CD4-positive, alpha-beta T cell treated with Interleukin-4 for 1 hour (primary cell): ENCODE measurements around the gene STK11IP.
"Not testable (repeated sequence)": the region's sequence is repeated elsewhere in the genome, so short reads cannot be mapped to it uniquely, and the experiment has no call there.

ENCODE experiments used
- DNase-seq, 2 donors: peaks; one replicate each; pipeline ENCODE4 v3.0.0-alpha.2; 2020 to 2022

STK11IP gene

DNA sequence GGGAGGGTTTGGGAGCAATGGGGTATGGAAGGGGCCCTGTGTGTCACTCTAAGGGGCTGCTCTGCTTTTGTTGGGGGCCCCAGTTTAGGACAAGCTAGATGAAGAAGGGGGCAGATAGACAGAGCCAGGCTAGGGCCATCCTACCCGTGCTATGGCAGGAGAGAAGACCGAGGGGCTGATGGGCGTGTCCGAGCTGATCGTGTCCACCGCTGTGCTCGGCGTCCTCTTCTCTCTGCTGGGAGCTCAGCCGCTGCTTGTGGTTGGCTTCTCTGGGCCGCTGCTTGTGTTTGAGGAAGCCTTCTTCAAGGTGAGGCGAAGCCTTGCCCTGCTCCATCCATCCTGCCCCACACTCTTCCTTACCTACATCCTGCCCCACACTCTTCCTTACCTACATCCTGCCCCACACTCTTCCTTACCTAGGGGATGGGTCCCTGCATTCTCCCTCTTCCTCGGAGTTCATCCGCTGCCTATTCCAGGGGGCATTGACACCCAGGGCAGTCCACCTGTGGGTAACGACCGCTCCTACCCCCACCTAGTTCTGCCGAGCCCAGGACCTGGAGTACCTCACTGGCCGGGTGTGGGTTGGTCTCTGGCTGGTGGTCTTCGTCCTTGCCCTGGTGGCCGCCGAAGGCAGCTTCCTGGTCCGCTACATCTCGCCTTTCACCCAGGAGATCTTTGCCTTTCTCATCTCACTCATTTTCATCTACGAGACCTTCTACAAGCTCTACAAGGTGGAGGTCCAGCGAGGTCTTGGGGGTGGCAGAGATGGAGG, 38.7 kb downstream of the STK11IP start:
- DNase-seq: no peak

DNA sequence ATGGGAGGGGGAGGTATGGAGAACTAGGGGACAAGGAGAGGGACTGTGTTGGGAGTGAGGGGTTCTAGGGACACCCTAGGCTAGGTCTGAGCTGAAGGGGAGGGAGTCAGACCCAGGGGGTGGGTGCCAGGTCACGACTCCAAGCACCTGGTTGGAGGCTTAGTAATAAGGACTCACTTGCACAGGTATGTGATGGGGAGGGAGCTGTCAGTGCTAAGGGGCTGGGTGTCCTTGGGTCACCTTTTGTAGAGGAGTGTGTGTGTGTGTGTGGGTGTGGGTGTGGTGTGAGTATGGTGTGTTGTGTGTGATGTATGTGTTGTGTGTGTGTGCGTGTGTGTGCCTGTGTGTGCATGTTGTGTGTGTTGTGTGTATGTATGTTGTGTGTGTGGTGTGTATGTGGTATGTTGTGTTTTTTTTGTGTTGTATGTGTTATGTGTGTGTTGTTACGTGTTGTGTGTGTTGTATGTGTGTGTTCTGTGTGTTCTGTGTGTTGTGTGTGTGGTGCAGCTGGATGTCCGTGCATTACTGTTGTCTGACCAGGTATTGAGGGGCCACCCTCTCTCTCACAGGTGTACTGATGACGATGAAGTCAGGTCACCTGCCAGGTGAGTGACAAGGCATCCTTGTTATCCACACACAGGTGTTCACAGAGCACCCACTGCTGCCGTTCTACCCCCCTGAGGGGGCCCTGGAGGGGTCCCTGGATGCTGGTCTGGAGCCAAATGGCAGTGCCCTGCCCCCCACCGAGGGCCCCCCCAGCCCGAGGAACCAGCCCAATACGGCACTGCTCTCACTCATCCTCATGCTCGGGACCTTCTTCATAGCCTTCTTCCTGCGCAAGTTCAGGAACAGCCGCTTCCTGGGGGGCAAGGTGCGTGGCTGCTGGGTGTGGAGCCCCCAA, 39.5 kb downstream of the STK11IP start:
- DNase-seq: no peak

DNA sequence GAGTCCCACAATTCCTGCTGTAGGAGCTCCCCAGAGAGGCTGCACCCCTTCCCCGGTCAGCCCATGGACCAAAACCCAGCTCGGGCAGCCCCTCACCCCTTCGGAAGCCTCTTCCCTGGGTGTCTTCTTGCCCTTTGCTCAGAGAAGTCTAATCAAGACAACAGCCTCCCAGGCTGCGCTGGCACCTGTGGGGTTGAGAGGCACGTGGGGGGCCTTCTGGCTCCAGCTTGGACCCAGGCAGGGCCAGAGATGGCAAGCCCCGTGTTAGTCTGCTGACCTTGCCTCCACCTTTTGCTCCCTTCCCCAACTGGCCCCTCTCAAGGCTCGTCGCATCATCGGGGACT, 40.2 kb downstream of the STK11IP start:
- DNase-seq: no peak

DNA sequence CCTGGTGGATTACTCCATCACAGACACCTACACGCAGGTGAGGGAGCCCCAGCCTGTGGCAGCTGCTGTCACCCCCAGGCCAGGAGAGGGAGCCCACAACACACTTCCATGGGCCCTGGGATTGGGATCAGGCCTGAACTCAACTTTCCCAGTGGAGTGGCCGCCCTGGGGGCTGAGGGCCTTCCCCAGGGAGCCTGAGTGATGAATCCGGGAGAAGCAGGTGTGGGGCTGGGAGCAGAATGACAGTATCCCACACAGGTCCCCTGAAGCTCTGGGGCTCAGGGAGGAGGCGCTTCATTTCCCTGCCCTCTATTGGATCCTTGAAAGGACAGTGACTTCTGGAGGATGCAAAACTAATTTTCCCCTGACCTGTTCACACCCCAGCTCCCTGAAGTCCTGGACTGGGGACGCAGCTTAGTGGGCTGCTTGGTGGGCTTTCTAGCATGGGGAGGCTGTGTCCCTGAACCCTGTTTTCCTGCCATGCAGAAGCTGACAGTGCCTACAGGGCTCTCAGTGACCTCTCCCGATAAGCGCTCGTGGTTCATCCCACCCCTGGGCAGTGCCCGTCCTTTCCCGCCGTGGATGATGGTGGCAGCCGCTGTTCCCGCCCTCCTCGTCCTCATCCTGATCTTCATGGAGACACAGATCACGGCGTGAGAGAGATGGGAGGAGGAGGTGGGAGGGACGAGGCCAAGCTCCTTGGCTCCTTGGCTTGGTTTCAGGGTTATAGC, 40.7 kb downstream of the STK11IP start:
- DNase-seq: no peak

DNA sequence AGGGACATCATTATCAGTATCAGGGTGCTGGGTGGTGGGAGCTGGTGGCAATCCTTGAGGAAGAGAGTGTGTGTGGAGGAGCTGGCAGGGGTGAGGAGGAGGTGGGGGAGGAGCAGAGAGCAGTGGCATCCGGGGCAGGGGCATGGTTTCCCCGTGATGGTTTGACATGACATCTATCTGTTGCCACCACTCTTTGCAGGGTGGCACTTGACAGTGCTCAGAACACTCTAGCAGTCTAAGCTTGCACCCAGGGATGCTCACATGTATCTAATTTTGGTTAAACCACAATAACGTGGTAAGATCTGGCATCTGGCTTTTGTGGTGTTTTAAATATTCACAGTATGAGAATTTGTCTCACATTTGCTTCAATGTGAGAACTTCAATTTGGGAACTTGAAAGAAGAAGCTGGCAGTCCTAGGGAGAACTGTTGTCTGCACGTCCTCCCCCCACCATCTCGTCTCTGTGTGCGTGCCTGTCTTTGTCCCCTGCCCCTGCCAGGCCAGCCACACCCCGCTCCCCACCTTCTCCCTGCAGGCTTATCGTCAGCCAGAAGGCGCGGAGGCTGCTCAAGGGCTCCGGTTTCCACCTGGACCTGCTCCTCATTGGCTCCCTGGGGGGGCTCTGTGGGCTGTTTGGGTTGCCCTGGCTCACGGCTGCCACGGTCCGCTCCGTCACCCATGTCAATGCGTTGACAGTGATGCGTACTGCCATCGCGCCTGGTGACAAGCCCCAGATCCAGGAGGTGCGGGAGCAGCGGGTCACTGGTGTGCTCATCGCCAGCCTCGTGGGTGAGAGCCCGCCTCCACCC, 41.5 kb downstream of the STK11IP start:
- DNase-seq: no peak

DNA sequence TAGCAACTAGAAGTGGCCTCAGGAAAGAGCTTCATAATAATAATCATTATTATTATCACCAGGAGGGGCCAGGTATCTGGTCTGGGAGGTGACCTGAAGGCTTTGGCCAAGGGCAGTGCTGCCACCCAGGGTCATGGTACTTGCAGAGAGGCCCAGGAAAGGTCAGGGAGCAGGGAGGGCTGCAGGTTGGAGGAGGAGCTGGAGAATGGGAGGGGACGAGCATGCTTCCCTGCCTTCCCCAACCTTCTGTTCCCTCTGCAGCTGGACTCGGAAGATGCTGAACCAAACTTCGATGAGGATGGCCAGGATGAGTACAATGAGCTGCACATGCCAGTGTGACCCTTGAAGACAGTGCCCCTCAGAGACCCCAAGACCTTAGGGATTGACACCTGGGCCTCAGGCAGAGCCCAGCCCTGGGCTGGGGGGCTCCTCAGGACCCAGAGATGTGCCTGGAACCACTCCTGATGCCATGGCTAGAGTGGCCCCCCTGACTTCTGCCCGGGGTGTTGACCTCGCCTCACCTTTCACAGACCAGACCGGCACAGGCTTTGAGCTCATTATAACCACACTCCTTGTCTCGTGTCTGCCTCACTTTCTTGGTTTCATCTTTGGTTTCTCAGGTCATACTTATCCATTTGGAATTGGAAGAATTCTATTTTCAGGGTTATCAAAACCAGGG, 43.9 kb downstream of the STK11IP start:
- DNase-seq: no peak

DNA sequence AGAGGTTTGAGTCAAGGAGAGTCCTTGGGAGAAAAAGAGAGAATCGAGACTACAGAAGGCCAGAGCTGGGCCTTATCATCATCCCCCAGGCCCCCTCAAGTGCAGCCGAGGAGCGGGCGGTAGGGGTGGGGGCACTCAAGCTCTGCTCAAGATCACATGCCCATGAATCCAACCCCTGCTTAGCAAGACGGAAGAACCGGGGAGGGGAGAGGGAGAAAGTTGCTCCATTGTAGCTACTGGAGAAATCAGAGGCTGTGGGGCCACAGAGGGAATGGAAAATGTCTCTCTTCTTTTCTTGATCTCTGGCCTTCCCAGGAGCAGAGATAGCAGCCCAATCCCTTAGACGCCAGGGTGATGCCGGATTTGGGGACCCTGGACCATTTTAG, 44.4 kb downstream of the STK11IP start:
- no peak for DNase-seq

DNA sequence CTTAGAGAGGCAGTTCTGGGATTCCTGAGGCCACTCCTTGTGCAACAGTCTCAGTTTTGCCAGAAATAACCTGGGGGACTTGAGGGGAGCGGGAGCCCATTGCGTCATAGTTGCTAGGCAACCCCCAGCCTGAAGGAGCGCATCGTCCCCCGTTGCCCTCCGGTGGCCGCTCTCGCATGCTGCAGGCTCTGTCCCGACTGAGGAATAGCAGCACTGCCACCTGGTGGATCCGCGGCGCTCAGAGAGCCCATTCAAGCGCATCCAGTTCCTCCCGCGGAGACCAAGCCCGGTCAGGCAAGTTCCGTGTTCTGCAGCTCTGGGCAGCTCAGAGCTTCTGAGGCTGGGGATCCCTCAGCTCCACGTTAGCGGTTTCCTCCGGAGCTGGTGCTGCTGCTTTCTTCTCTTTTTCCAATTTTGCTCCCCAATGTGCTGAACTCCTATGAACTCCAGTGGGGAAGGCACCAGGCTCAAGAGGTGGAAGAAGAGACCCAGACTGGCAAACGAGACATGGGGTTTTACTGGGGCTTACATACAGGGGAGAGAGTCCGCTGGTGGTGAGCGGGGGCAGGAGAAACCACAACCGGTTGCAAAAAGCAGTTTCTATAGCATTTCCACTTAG, 44.9 kb downstream of the STK11IP start:
- peak; percentile 88 to 93 for DNase-seq

DNA sequence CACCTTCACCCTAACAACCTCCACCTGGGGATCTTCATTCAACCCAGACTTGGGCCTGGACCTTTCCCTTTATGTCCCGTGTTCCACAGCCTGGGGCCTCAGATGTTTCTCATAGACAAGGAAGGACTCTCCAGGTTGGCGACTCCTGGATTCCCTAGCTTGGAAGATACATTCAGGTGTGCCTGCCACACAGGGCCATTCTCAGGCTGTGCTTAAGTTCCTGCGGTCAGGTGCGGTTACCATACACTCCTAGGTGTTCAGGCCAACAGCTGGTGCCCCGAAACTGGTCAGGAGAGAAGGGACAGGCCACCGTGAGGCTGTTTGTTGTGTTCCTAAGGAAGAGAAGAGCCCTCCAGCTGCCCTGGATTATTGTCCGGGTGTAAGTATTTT, 45.4 kb downstream of the STK11IP start:
- no peak for DNase-seq

DNA sequence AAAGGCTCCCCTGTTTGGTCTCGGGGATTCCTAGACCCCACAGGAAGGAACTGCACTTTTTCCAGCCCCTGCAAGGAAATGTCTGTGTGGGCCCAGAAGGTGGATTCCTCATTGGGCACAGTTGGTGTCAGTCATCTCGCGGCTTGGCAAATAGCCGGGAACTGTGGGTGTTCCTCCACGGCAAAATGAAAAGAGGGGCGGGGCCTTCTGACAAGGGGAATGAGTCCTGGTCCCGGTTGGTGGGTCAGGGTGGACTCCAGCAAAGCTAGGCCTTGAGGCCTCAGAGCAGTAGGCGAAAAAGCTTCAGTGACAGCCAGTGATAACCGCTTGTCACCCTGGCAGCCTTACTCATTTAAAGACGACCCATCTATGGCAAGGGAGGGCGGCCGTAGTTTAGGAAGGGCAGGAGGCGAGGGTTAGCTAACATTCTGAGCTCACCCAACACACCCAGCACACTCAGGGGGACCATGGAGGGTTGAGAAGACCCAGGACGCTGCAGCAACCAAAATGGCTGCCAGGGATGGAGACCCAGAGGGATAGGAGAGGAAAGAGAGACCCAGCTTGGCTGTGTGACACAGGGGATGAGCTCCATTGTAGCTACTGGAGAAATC, 46.2 kb downstream of the STK11IP start:
- DNase-seq: no peak

DNA sequence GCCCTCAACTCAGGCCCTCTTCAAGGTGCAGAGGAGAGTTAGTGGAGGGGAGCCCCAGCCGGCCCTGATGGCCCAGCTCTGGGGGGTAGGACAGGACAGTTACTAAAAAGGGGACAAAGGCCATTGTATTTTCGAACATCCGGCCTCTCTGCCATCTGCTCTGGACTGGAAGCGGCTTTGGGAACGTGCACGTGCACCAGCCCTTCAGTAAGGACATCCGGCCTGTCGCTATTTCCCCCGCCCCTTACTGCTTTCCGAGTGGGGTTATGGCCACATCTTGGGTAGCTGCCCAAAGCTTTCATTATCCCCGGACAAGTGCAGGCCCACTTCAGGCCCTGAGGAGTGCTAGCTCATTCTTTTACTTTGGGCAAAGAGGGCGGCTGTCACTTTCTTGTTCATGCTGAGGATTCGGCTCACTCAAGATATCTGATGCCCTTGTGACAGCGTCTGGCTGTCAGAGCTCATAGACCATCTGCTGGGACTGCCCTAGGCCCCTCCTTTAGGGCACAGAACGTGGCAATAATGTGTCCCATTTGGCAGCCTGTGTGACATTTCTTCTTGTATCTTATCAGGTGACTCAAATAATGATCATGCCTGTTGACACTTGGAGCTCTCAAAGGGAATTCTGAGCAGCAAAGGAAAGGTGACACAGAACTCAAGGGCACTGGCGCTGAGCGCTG, 47.3 kb downstream of the STK11IP start:
- DNase-seq: no peak

DNA sequence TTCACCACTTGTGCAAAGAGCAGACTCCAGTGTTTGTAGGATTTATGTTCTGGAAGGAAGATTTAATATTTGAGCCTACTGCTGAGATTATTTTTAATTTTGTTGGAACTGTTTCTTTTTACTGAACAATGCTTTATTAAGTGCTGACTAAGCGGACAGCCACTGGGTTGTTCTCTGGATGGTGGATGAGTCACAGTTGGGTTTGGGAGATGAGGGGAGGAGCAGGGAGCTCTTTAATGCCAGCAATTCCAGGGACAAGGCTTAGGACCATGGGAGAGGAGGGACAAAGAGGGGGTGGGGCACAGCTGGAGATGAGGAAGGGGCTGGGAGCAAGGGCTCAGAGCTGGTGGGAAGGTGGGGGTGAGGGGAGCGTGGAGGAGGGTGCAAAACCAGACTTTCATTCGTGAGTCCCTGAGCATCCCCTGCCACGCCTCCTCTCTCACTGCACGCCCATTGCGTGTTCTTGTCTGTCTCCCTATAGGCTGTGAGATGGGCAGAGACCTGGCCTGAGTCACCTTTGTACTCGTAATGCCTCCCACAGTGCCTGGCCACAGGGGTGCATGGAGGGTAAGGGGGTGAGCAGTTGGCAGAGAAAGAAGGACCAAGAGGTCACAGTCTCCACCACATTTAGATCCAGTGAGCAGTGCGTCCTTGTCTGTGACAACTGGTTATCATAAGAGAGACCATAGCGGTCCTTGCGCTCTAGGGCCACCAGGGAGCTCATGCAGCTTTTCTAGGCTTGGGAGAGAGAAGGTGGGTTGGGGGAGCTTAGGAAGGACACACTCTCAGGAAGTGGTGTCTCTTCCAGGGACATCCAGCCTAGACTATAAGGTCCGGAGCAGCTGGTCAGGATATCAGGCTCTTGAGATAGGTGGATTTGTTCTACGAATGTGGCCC, 48.2 kb downstream of the STK11IP start:
- DNase-seq: no peak

DNA sequence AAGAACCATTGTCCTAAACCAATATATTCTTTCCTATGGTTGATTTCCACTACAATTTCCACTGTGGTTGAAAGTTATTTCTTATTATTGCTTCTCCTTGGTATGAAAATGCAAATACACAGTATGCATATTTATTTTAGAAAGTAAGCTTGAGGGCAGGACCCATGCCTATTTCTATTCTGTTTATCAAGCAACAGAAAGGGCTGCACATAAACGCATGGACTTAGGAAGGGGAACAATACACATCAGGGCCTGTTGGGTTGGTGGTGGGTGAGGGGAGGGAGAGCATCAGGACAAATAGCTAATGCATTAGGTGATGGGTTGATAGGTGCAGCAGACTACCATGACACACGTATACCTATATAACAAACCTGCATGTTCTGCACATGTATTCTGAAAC, 50.5 kb downstream of the STK11IP start:
- no peak for DNase-seq

DNA sequence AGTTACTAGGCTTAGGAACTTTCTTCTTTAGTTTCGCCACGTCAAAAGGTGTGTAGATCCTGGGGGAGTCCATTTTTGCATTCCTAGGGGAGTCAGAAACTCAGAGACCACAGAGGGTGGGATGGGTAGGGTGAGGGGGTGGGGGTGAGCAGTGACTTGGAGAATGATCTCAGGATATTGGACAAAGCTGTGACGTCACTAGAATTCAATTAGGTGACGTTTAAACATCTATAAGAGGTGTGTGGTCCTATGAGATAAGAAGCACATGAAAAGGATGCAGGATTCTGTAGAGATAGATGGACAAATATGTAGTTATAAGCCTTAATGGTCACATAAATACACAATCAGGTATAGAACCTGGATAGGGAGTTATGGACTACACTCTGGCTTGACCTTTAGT, 51.3 kb downstream of the STK11IP start:
- DNase-seq: no peak

DNA sequence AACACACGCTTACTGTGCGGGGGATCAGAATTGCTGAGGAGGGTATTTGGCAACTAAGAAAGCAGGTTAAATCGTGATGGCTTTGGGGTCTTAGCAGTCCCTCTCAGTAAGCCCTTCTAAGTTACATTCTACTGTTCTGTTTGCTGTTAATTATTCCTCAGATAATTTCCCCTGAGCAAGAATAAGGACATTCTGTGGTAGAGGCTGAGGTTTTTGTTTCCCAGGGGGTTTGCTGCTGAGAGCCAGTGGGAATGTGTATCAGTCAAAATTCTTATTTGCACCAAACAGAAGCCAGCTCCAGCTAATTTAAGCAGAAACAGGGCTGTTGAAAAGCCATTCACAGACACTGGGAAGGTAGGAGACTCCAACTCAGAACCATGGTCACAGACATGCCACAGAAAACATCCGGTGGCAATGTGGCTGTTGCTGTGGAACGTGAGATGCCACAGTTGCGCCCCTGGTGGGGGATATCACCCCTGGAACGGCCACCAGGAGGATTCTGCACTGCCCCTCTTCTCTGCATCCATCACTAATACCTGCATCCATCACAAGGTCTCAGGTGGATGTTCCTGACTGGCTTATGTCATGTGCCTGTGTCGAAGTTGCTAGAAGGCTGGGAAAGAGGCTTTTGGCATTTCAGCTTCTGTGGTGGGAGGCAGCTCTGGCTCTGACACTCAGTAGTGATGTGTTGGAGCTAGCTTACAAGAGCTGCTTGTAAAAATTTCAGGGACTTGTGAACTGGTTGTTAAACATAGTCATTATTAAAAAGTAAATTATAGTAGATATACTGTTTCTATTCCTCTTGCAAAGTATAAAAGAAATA, 53.0 kb downstream of the STK11IP start:
- no peak for DNase-seq

DNA sequence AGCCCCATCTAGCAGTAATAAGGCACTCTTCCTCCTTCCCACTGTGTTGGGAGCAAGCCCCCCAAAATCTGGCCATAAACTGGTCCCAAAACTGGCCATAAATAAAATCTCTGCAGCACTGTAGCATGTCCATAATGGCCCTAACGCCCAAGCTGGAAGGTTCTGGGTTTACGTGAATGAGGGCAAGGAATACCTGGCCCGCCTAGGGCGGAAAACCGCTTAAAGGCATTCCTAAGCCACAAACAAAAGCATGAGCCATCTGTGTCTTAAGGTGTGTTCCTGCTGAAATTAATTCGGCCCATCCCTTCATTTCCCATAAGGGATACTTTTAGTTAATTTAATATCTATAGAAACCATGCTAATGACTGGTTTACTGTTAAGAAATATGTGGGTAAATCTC, 54.0 kb downstream of the STK11IP start:
- not testable (repeated sequence) for DNase-seq

DNA sequence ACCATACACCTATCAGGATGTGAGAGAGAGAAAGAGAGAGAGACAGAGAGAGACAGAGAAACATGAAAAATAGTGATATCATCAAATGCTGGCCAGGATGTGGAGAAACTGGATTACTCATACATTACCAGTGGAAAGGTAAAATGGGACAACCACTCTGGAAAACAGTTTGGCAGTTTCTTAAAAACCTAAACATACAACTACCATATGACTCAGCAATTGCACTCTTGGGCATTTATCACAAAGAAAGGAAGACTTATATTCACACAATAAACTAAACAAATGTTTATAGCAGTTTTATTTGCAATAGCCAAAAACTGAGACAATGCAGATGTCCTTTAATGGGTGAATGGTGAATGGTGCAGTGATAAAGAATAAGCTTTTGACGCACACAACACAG, 58.9 kb downstream of the STK11IP start:
- no peak for DNase-seq

DNA sequence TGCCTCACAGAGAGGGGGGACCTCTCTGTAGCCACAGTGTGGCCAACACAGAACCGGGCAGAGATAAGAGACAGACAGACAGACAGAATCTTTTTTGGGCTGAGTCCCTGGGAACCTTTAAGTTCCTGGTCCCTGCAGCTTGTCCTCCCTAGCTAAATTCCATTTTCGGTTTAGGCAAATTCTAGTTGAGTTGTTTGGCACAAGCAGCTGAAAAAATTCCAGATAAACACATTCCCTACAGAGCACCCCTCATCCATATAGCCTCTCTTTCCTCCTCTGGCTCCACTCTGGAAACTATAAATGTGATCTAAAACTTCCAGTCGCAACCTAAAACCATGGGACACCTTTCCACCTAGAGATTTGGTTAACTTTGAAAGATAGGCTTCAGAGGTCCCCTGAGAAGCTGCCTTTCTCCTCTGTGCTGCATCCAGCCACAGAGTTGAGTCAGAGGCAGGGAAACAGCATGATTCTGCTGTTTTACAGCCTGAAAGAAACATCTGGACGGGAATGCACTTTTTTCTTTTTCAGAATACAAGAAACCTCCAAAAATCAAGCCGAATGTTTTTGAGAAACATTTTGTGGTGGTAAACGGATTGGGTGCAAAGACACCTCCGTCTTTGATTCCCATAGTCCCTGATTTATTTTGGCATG, 60.7 kb downstream of the STK11IP start:
- no peak for DNase-seq
